B cell (primary cell): Measurements from ENCODE around the gene CBX8. TPM values are rescaled to one million over a fixed set of nuclear protein-coding genes. Genes with fewer than 3 reads are reported as not detected.

Experiments used
- ATAC-seq: fragments of 200-7000 bp; cut with Tn5 transposase; one replicate; pipeline ENCODE4 v1.10.0; 2021; ENCODE audit warnings: low read depth, mild to moderate bottlenecking, moderate number of reproducible peaks, moderate library complexity
- CTCF ChIA-PET: fragments of 350-600 bp; sonication (Branson Sonifier 250); formaldehyde crosslinking; loops from one replicate; lab custom pipeline; 2021; ENCODE audit warnings: antibody characterized with exemption, inconsistent platforms; lab: Charles Lee
- POLR2A ChIA-PET: fragments of 350-600 bp; sonication (Branson Sonifier 250); formaldehyde crosslinking; loops from one replicate; lab custom pipeline; 2021; ENCODE audit warnings: antibody characterized with exemption; lab: Charles Lee
- DNase-seq: peaks from one replicate; pipeline ENCODE4 v3.0.0; 2013
- H2AFZ ChIP-seq: 2 replicates; pipeline ENCODE4 v1.6.1; 2012; ENCODE audit warnings: mild to moderate bottlenecking, low read depth, low read length; ENCODE audit not compliant: insufficient read depth, poor library complexity, severe bottlenecking
- H3K27ac ChIP-seq, 2 donors: 1 replicate in 1 of 2; 2 replicates in 1 of 2; pipeline ENCODE4 v1.5.1; 2012 to 2013; ENCODE audit warnings: low read length in 2 of 2, mild to moderate bottlenecking in 2 of 2, moderate library complexity in 1 of 2
- H3K27me3 ChIP-seq, 4 experiments: fragments of 200-600 bp in 1 of 4; sonication (generic) in 1 of 4; replicated peaks in 1 of 4; 1 replicate in 2 of 4; 2 replicates in 2 of 4; pipeline versions ENCODE4 v1.6.1 to v1.7.0; 2013 to 2016; ENCODE audit warnings: low read length in 3 of 4, mild to moderate bottlenecking in 2 of 4, mixed read lengths in 1 of 4, moderate library complexity in 1 of 4; ENCODE audit not compliant: insufficient read depth in 4 of 4, control insufficient read depth in 3 of 4; ENCODE audit errors: control extremely low read depth in 1 of 4
- H3K36me3 ChIP-seq, 2 experiments: replicated peaks in 1 of 2; 1 replicate in 1 of 2; 2 replicates in 1 of 2; pipeline versions ENCODE4 v1.6.1 to v1.7.1; 2013; ENCODE audit warnings: low read length in 1 of 2; ENCODE audit not compliant: insufficient read depth in 2 of 2, control insufficient read depth in 1 of 2; ENCODE audit errors: control extremely low read depth in 1 of 2, extremely low read depth in 1 of 2
- H3K4me1 ChIP-seq, 2 donors: fragments of 200-600 bp in 1 of 2; sonication (generic) in 1 of 2; 1 replicate in 1 of 2; 2 replicates in 1 of 2; pipeline versions ENCODE4 v1.5.1 to v1.6.1; 2013 to 2017; ENCODE audit warnings: low read length in 2 of 2; ENCODE audit not compliant: control insufficient read depth in 2 of 2, insufficient read depth in 2 of 2
- H3K4me2 ChIP-seq: replicated peaks from 2 replicates; pipeline ENCODE3; 2012; ENCODE audit warnings: mild to moderate bottlenecking, low read depth, low read length; ENCODE audit not compliant: poor library complexity, severe bottlenecking
- H3K4me3 ChIP-seq, 5 experiments: fragments of 200-600 bp in 1 of 5; sonication (generic) in 1 of 5; 1 replicate in 3 of 5; 2 replicates in 2 of 5; pipeline versions ENCODE4 v1.5.1 to v1.7.0; 2011 to 2016; ENCODE audit warnings: low read length in 4 of 5, mild to moderate bottlenecking in 4 of 5, low read depth in 2 of 5, control low read depth in 1 of 5, moderate library complexity in 1 of 5; ENCODE audit not compliant: insufficient read depth in 1 of 5; ENCODE audit errors: control extremely low read depth in 1 of 5, extremely low read depth in 1 of 5
- H3K79me2 ChIP-seq: fragments of 200-600 bp; sonication (generic); one replicate; pipeline ENCODE4 v1.6.0; 2016; ENCODE audit warnings: low read length; ENCODE audit not compliant: control insufficient read depth, insufficient read depth
- H3K9ac ChIP-seq: fragments of 200-600 bp; sonication (generic); 2 replicates; pipeline ENCODE4 v1.6.1; 2017; ENCODE audit warnings: mild to moderate bottlenecking, low read length, moderate library complexity
- H3K9me3 ChIP-seq, 3 donors: one replicate each; pipeline versions ENCODE4 v1.6.1 to v1.7.1; 2013; ENCODE audit warnings: low read length in 2 of 3; ENCODE audit not compliant: control insufficient read depth in 2 of 3, insufficient read depth in 1 of 3; ENCODE audit errors: control extremely low read depth in 1 of 3
- H4K20me1 ChIP-seq: 2 replicates; pipeline ENCODE4 v1.6.0; 2012; ENCODE audit warnings: mild to moderate bottlenecking, low read length; ENCODE audit not compliant: insufficient read depth, control insufficient read depth, poor library complexity, severe bottlenecking
- H3K27ac Mint-ChIP-seq: one replicate; pipeline ENCODE4 v1.8.0; 2021; ENCODE audit warnings: mixed read lengths
- H3K27me3 Mint-ChIP-seq: one replicate; pipeline ENCODE4 v1.8.0; 2021; ENCODE audit warnings: mixed read lengths
- H3K4me1 Mint-ChIP-seq: one replicate; pipeline ENCODE4 v1.8.0; 2021; ENCODE audit warnings: mixed read lengths
- H3K4me3 Mint-ChIP-seq: one replicate; pipeline ENCODE4 v1.8.0; 2021; ENCODE audit warnings: mixed read lengths
- H3K9me3 Mint-ChIP-seq: one replicate; pipeline ENCODE4 v1.8.0; 2022; ENCODE audit warnings: mixed read lengths; ENCODE audit not compliant: insufficient read depth
- CTCF ChIP-seq: fragments of 200-600 bp; IDR thresholded peaks from one replicate; pipeline ENCODE4 v1.8.0; 2022; ENCODE audit warnings: antibody characterized with exemption, mild to moderate bottlenecking
- EZH2 ChIP-seq: IDR thresholded peaks from 2 replicates; pipeline ENCODE4 v1.6.1; 2012; ENCODE audit warnings: borderline replicate concordance, low read depth, mild to moderate bottlenecking, moderate library complexity, low read length; ENCODE audit not compliant: insufficient read depth, poor library complexity, severe bottlenecking
- WGBS: methylation state at CpG from one replicate; pipeline ENCODE4 v1.1.5; 2013; ENCODE audit warnings: missing lambda C conversion rate; ENCODE audit not compliant: insufficient coverage; 5-methylcytosine and 5-hydroxymethylcytosine counted together
- intact Hi-C: fragments of 100-400 bp; cut with micrococcal nuclease; formaldehyde crosslinking; loops from one replicate; pipeline ENCODE4 v1.10.0; 2022
- polyA plus RNA-seq: library from polyadenylated mRNA; depleted of rRNA; stranded (reverse); fragments of >200 nt; gene quantifications from 2 replicates; pipeline ENCODE4 v1.2.3, GENCODE V29; 2012
- total RNA-seq, 2 donors: library from RNA; stranded (reverse); fragments of 120-200 nt in 1 of 2; gene quantifications; 1 replicate in 1 of 2; 2 replicates in 1 of 2; pipeline versions ENCODE4 v1.2.3 to v1.2.4, GENCODE V29; 2013 to 2022

CBX8 gene
- total and polyA plus RNA-seq, 2 donors (not counting 1 experiment from before 2014, with no cell fraction given): 0.31 to 6.8 TPM

GRCh38 chr17:79826841-79827578 lies 30.1 kb upstream of the CBX8 start:
- H3K4me3 Mint-ChIP-seq: no peak overlapping the region
- no peaks in the 10 kb centered on the region for H3K9me3 Mint-ChIP-seq
- no peak overlapping the region for H3K9ac ChIP-seq
- H3K4me1 Mint-ChIP-seq: peaks cover 18% of the 10 kb centered on the region
- H3K27me3 ChIP-seq: peaks cover 0 to 11% (median 0%) of the 10 kb centered on the region in 4 experiments
- intact Hi-C loops: no loop called here
- H3K36me3 ChIP-seq: no peaks in the 10 kb centered on the region
- ATAC-seq: no peak
- peaks cover 0 to 3% (median 0%) of the 10 kb centered on the region in 3 donors for H3K9me3 ChIP-seq
- DNase-seq: no peak
- no peak for TF ChIP-seq CTCF
- TF ChIP-seq EZH2: no peak
- H2AFZ ChIP-seq: no peak overlapping the region
- 90% methylated on average over 23 of the region's 26 CpGs for WGBS
- H3K79me2 ChIP-seq: no peaks in the 10 kb centered on the region
- peaks cover 26% of the 10 kb centered on the region for H3K27me3 Mint-ChIP-seq
- peaks cover 17% of the 10 kb centered on the region for H4K20me1 ChIP-seq
- CTCF ChIA-PET: no interaction called here
- peaks cover 9 to 13% of the 10 kb centered on the region in 2 donors for H3K4me1 ChIP-seq
- H3K4me2 ChIP-seq: no peak overlapping the region
- no peak overlapping the region for H3K4me3 ChIP-seq
- no peak overlapping the region for H3K27ac ChIP-seq
- H3K27ac Mint-ChIP-seq: peak overlapping the region; percentile 20
- POLR2A ChIA-PET: no interaction called here

GRCh38 chr17:79826204-79826680 lies 29.4 kb upstream of the CBX8 start:
- Histone ChIP-seq H3K4me2 (peak overlapping the region; percentile 34), H3K27me3 (peaks cover 0 to 17% (median 0%) of the 10 kb centered on the region in 4 experiments), H2AFZ (no peak overlapping the region), H4K20me1 (peaks cover 9% of the 10 kb centered on the region), H3K27ac (no peak overlapping the region), H3K9ac (no peak overlapping the region), H3K4me1 (peaks cover 9% of the 10 kb centered on the region in 2 donors), H3K9me3 (peaks cover 0 to 3% (median 0%) of the 10 kb centered on the region in 3 donors), H3K4me3 (no peak overlapping the region), H3K79me2 (no peaks in the 10 kb centered on the region), H3K36me3 (no peaks in the 10 kb centered on the region)
- intact Hi-C loops: no loop called here
- no peak for ATAC-seq
- TF ChIP-seq CTCF: no peak
- no peak for TF ChIP-seq EZH2
- ChIA-PET POLR2A (no interaction called here), CTCF (interaction anchor here (0.8 to 1.5 kb wide), 3 partner anchors 10 to 19 kb away, joined by 3 read pairs; no protein-coding TSS in a partner anchor)
- Mint-ChIP-seq H3K4me3 (no peak overlapping the region), H3K27me3 (peaks cover 29% of the 10 kb centered on the region), H3K27ac (no peak overlapping the region), H3K4me1 (peaks cover 16% of the 10 kb centered on the region), H3K9me3 (no peaks in the 10 kb centered on the region)
- WGBS: 15% methylated on average over 9 of the region's 11 CpGs
- DNase-seq: no peak
